NT2/D1 (cell line): Measurements from ENCODE around the gene ASAP3.
A peak's percentile ranks its signal among the peaks of the same experiment; 100 is the strongest.

Source experiments
- DNase-seq: peaks from one replicate; pipeline ENCODE4 v3.0.0-alpha.2; 2011; ENCODE audit warnings: low read depth, low spot score
- H3K27me3 ChIP-seq: 2 replicates; pipeline ENCODE4 v1.6.0; 2011; ENCODE audit warnings: mild to moderate bottlenecking; ENCODE audit not compliant: insufficient read length, insufficient read depth
- H3K36me3 ChIP-seq: 2 replicates; pipeline ENCODE4 v1.6.1; 2011; ENCODE audit warnings: mild to moderate bottlenecking, low read length, mixed read lengths; ENCODE audit not compliant: insufficient read depth, insufficient read length
- H3K4me1 ChIP-seq: 2 replicates; pipeline ENCODE4 v1.5.1; 2011; ENCODE audit not compliant: insufficient read depth, insufficient read length
- H3K4me3 ChIP-seq: 2 replicates; pipeline ENCODE4 v1.5.1; 2011; ENCODE audit warnings: low read depth; ENCODE audit not compliant: insufficient read length
- H3K9ac ChIP-seq: 2 replicates; pipeline ENCODE4 v1.6.0; 2011; ENCODE audit warnings: low read depth; ENCODE audit not compliant: insufficient read length
- H3K9me3 ChIP-seq: 2 replicates; pipeline ENCODE4 v1.5.1; 2011; ENCODE audit warnings: mild to moderate bottlenecking, low read length; ENCODE audit not compliant: insufficient read depth
- SUZ12 ChIP-seq: IDR thresholded peaks from 2 replicates; pipeline ENCODE4 v1.6.1; 2011; ENCODE audit not compliant: insufficient read length, insufficient read depth; ENCODE audit errors: extremely low read depth
- YY1 ChIP-seq: IDR thresholded peaks from 2 replicates; pipeline ENCODE4 v1.6.1; 2011; ENCODE audit not compliant: insufficient read length, insufficient read depth
- ZNF274 ChIP-seq: IDR thresholded peaks from 2 replicates; pipeline ENCODE4 v1.6.1; 2011; ENCODE audit warnings: mild to moderate bottlenecking, low read depth, low read length

Gene ASAP3

DNA sequence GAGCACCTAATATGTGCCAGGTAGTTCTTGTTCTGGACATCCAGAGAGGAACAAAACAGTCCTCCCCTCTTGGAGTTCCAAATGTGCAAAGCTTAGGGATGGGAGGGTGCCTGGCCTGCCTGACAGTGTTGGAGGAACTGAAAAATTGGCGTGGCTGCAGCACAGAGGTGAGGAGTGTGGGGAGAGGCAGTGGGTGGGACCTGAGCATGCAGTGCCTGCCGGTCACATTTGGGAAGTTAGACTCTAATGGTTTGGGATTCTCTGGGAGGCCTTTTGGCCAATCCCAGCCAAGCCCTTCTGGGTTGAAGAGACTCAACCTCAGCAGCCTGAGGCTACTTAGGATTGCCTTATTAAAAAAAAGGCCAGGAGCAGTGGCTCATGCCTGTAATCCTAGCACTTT, 57.2 kb downstream of the ASAP3 start:
- peaks cover 48% of the 10 kb centered on the region for H3K36me3 ChIP-seq
- H3K4me1 ChIP-seq, result no peaks in the 10 kb centered on the region
- peaks cover 63% of the 10 kb centered on the region for H3K27me3 ChIP-seq
- H3K9ac ChIP-seq, result no peak overlapping the region
- no peaks in the 10 kb centered on the region for H3K9me3 ChIP-seq
- no peak for DNase-seq
- TF ChIP-seq ZNF274 (no peak), YY1 (no peak), SUZ12 (no peak)
- H3K4me3 ChIP-seq, result no peak overlapping the region

GRCh38 chr1:23425193-23425494, 58.8 kb downstream of the ASAP3 start:
- DNase-seq, result no peak
- Histone ChIP-seq H3K27me3 (peaks cover 80% of the 10 kb centered on the region), H3K9me3 (no peaks in the 10 kb centered on the region), H3K9ac (peak overlapping the region; percentile 44), H3K4me3 (no peak overlapping the region), H3K36me3 (peaks cover 32% of the 10 kb centered on the region), H3K4me1 (no peaks in the 10 kb centered on the region)
- TF ChIP-seq ZNF274 (no peak), SUZ12 (no peak), YY1 (no peak)

GRCh38 chr1:23424293-23425192, 59.4 kb downstream of the ASAP3 start, which contains the start of gene TCEA3:
TCEA3 (minus strand) TSS chr1:23424748; CDS start chr1:23424633, 115 bp downstream.
- no peak for DNase-seq
- Histone ChIP-seq H3K4me3 (peak within 1 kb of the TSS; percentile 19), H3K4me1 (no peaks in the 10 kb centered on the region), H3K9me3 (no peaks in the 10 kb centered on the region), H3K27me3 (peaks cover 86% of the 10 kb centered on the region), H3K36me3 (peaks cover 28% of the 10 kb centered on the region), H3K9ac (peak within 1 kb of the TSS; percentile 44)
- TF ChIP-seq ZNF274, result no peak
- no peak for TF ChIP-seq SUZ12
- no peak for TF ChIP-seq YY1

DNA sequence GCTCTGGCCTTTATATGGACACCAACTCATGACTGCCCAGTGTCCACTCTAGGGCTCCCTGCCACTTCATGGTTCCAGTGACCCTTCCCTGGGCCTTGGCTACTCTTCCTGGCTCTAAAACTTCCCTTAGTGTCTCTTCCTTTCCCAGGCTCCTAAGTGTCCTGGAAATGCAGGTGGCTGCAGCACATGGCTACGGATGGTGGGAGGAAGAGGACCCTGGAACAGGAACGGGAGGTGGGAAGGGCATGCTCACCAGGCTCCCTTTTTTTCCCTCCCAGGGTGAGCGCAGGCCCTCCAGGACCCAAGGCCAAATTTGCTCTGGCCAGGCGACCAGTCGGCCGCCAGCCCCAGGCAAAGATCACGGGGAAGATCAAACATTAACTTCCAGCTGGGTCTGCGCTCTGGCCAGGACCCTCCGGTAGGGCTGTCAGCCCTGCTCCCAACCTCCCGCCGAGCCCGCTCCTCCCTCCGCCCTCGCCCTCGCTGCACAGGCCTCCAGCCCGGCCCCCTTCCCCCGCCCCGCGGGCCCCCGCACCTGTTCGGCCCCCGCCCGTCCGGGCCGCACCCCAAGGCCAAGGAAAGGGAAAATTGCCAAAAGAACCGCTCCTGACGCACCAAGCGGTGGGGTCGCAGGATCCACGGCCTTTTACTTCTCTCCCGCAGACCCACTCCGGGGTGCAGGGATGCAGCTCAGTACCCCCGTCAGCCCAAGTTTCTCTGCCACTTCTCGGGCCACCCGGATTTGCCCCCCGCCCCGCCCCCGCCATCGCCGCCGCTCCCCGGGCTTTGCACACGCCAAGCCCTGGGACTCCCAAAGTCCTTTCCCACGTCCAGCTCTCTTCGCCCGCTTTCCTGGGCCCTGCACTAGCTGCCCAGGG, 60.3 kb downstream of the ASAP3 start:
- DNase-seq, result no peak
- Histone ChIP-seq H3K9me3 (no peaks in the 10 kb centered on the region), H3K4me1 (no peaks in the 10 kb centered on the region), H3K27me3 (peaks cover 92% of the 10 kb centered on the region), H3K36me3 (peaks cover 20% of the 10 kb centered on the region), H3K4me3 (peak overlapping the region; percentile 19), H3K9ac (no peak overlapping the region)
- TF ChIP-seq YY1 (no peak), ZNF274 (no peak), SUZ12 (no peak)

DNA sequence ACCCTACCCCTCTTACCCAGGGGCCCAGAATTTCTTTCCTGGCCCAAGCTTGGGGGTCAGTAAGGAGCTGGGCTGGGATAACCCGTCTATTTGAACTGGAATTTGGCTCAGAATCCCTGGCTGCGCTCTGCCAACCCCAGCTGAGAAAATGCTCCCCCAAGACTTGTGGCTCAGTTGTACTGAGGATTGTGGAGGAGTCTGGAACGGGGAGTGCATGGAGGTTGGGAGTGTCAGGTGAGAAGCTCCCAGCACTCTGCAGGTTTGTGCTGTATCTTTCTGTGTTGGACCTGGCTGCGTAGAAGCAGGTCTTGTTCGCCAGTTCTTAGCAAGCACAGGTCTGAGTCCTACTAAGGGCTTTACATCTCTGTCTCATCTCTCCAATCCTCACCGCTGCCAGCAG, 61.0 kb downstream of the ASAP3 start:
- H3K27me3 ChIP-seq, result peaks cover 97% of the 10 kb centered on the region
- no peak for DNase-seq
- TF ChIP-seq ZNF274 (no peak), SUZ12 (no peak), YY1 (no peak)
- no peaks in the 10 kb centered on the region for H3K9me3 ChIP-seq
- no peaks in the 10 kb centered on the region for H3K4me1 ChIP-seq
- H3K36me3 ChIP-seq, result peaks cover 13% of the 10 kb centered on the region
- no peak overlapping the region for H3K9ac ChIP-seq
- H3K4me3 ChIP-seq, result no peak overlapping the region

DNA sequence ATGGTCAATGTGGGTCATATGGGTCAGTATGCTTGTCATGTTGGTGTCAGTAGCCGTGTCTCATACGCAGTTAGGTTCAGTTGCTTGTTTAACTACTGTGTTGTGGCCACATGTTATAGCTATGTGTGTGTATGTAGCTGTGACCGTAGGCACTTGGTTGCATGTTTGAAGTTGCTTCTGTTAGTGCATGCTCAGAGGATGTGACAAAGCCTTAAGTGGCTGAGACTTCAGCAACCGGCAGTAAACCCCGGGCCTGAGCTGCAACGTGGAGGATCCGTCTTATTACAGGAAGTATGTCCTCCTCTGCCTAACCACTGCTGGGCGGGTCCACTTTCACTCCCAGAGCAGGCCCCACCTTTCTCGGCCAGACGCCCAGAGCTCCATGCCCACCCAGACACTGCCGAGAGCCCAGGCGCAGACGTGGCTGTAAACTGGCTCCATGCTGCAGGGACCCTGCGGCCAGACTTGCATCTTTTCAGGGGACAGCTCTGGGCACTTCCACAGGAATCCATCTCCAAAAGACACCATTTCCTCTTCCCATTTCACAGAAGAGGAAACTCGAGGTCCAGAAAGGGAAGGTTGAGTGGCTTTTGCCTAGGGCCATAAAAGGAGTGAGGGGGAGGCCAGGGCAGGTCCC, 61.6 kb downstream of the ASAP3 start:
- no peak for TF ChIP-seq SUZ12
- no peak for TF ChIP-seq ZNF274
- TF ChIP-seq YY1, result no peak
- Histone ChIP-seq H3K4me1 (no peaks in the 10 kb centered on the region), H3K4me3 (no peak overlapping the region), H3K9me3 (no peaks in the 10 kb centered on the region), H3K36me3 (peaks cover 7% of the 10 kb centered on the region), H3K9ac (no peak overlapping the region), H3K27me3 (peaks cover 97% of the 10 kb centered on the region)
- no peak for DNase-seq

DNA sequence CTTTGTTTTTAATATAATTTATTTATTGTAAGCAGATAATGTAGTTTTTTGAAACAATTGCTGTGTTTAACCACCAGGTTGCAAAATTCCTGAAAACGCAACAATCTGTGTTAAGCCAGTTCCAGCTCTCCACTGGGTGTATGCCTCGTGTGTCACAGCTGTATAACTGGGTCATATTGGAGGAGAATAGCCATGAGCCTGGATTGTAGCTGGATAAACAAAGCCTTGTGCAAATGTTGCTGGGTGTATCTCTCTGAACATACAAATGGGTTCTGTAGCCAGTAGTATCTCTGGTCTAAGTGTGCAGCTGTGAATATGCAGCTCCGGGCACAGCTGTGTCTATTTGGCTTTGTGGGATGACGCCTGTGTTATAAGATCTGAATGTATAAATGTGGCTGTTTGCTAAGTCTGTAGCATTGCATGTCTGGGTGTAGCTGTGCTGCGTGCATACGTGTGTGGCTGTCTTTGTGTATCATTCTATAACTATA, 62.2 kb downstream of the ASAP3 start:
- no peak for DNase-seq
- H3K27me3 ChIP-seq, result peaks cover 97% of the 10 kb centered on the region
- no peak overlapping the region for H3K9ac ChIP-seq
- H3K4me3 ChIP-seq, result no peak overlapping the region
- H3K36me3 ChIP-seq, result peaks cover 7% of the 10 kb centered on the region
- H3K9me3 ChIP-seq, result no peaks in the 10 kb centered on the region
- TF ChIP-seq ZNF274 (no peak), YY1 (no peak)
- H3K4me1 ChIP-seq, result no peaks in the 10 kb centered on the region
